GM19023 (cell line): ENCODE measurements around the gene ATF7.
"Not testable (repeated sequence)": the region's sequence is repeated elsewhere in the genome, so short reads cannot be mapped to it uniquely, and the experiment has no call there.

Experiments used
- ATAC-seq: cut with Tn5 transposase; IDR thresholded peaks from one replicate; pipeline ENCODE4 v1.9.1; 2021; ENCODE audit warnings: mild to moderate bottlenecking, moderate library complexity; ENCODE audit not compliant: unreplicated experiment

The ATF7 gene

GRCh38 chr12:53567961-53568808, 58.0 kb downstream of the ATF7 start:
- ATAC-seq, result no peak

- not testable (repeated sequence) for ATAC-seq
Observed at GRCh38 chr12:53565376-53565775, 60.8 kb downstream of the ATF7 start.

DNA sequence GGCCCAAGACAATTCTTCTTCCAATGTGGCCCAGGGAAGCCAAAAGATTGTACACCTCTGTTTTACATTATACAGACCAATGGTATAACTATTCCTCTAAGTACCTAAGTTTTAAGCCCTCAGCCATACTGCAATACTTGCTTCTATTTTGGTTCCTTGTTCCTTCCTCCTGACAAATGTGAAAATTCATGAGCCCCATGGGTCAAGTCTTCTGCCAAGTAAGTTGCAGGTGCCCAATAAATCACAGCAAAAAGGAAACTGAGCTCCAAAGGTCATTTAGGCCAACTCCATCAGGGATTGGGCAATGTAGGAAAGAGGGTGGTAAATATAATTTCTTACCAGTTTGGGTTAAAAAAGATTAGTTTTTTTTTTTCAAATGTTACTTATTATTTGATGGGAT, 61.2 kb downstream of the ATF7 start:
- no peak for ATAC-seq

DNA sequence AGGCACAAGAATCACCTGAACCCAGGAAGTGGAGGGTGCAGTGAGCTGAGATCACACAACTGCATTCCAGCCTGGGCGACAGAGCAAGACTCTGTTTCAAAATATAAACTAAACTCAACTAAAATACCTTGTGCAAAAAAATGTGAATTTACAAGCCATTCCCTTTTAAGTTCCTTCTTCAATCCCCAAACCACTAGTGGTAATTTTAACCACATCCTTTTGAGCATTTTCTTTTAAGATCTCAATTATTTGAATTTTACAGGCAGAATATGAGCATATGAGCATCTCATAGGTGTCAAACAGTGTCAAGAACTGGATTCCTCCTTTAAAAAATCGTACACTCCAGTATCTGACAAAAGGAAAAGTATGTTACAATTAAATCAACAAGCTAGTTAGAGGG, 61.9 kb downstream of the ATF7 start:
- ATAC-seq, result no peak

GRCh38 chr12:53563452-53564028, 62.6 kb downstream of the ATF7 start:
- ATAC-seq, result no peak

- no peak for ATAC-seq
Observed at GRCh38 chr12:53561590-53561953, 64.6 kb downstream of the ATF7 start.

DNA sequence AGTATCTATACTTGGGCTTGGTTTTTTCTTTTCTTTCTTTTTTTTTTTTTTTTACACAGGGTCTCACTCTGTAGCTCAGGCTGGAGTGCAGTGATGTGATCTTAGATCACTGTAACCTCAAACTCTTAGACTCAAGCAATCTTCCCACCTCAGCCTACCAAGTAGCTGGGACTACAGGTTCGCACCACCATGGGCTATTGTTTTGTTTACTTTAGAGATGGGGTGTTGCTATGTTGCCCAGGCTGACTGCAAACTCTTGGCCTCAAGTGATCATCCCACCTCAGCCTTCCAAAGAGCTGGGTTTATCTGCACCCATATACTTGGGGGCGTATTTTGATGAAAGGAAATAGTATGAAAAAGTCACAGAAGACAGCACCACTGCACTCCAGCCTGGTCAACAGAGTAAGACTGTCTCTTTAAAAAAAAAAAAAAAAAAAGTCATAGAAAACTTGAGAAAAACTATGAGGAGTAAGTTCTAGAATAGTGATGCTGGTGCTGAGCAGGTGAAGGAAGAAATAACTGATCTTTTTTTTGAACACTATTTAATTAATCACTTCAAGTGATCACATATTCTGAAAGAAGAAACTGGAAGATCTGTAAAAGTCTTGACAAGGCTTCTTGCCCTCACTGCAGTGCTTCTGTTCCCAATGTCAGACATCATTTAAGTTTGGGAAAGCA, 65.1 kb downstream of the ATF7 start:
- no peak for ATAC-seq

- no peak for ATAC-seq
Observed at GRCh38 chr12:53560351-53560750, 65.8 kb downstream of the ATF7 start.

DNA sequence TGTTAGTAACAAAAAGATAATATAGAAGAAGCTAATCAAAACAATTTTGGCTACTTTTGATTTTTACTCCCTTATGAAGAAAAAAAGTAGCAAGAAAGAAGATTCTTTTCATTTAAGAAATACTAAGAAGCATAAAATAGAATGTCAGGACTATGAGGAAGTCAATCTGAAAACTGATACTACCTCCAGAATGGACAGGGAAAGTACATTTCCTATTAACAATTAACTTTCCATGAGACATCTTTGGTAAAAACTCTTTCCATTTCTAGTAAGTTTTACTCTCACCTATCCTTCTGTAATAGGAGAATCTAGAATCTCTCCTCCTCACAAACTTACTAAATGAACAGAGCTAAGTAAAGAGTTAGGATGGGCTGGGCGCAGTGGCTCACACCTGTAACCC, 67.6 kb downstream of the ATF7 start:
- ATAC-seq, result no peak

DNA sequence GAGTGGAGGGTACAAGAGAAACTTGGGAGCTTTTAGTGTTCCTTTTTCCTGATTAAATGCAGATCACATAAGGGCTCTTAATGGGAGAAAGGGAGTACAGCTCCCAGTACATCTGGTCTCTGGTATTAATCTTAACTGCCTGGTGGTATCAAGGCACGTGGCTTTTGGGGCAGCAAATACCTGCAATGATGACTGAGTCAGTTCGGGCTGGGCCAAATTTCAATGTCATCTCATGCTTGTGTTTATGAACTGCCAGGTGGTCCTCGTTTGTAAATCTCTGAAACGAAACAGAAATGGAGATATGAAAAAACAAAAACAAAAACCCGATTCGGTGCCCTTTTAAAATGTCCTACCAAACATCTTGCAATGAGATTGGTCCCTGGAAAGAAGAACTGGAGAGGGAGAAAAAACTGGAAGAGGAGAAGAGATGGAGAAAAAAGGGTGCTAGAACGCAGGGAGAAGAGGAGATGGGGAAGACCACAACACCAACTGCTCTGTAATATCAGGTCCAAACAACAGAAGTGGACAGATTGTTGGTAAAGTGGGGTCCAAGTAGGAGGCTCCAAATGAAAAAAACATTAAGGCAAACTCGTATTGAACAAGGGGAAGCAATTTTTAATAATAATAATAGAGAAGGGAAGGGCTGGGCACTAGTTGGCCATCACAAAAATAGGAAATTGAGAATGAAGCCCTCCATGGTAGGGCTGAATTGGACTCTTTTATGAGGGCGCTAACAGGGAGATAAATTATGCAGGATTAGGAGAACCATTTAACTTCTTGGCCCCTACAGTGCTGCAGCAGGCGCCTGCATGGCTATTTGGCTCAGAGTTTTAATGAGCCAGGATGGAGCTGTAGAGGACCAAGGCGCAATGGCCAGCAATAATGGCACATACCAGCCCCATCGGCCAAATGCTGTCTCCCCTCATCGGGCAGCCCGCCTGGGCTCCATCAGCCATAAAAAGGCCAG, 73.5 kb downstream of the ATF7 start:
- no peak for ATAC-seq

- no peak for ATAC-seq
Observed at GRCh38 chr12:53551889-53552291, 74.3 kb downstream of the ATF7 start.

- no peak for ATAC-seq
Observed at GRCh38 chr12:53550595-53550994, 75.6 kb downstream of the ATF7 start.

- not testable (repeated sequence) for ATAC-seq
Observed at GRCh38 chr12:53550131-53550530, 76.1 kb downstream of the ATF7 start.

DNA sequence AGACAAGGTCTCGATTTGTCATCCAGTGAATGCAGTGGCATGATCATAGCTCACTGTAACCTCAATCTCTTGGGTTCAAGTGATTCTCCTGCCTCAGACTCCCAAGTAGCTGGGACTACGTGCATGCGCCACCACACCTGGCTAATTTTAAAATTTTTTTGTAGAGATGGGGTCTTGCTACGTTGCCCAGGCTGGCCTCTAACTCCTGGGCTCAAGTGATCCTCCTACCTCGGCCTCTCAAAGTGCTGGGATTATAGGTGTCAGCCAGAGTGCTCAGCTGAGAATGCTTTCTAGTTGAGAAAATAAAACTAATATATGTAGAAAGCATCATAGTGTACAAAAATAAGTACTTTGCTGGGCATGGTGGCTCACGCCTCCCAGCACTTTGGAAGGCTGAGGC, 77.8 kb downstream of the ATF7 start:
- ATAC-seq, result not testable (repeated sequence)

DNA sequence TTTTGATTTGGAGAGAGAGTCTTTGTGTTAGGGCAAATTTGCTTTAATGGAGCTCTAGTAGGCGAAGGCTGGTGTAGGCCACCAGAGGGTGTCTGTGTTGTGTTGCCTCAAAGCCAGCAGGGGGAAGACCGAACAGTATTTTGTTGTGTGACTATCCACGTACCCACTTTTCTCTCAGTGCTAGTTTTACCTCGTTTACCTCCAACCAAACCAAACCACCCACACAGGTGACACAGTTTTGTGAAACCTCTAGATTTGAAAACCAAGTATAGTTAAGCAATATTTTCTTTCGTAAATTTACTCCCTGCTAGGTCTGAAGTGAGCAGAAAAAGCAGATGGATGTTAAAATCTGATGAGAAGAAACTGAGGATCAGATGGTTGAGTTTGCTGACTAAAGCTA, 82.6 kb downstream of the ATF7 start:
- peak; percentile 78 for ATAC-seq

- no peak for ATAC-seq
Observed at GRCh38 chr12:53539526-53539925, 86.7 kb downstream of the ATF7 start.

DNA sequence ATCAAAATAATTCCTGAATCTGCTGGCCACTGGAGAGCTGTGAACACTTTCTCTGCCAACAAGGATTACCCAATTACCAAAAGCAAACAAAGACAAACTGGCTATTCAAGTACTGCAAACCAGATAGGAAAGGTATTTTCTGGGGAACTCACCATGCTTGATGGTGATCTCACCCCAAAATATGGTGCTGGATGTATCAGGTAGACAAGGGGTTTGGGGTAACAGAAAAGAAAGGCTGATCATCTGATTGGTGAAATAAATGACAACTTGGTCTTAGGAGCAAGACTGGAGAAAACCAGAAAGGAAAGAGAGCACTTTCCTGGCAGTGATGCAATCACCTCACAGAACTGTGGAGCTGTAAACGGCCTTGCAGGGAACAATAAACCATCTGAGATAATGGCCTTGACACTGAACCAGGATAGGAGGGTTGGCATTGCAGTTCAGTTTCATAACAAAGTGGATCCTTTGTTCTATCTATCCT, 87.9 kb downstream of the ATF7 start:
- ATAC-seq, result no peak

DNA sequence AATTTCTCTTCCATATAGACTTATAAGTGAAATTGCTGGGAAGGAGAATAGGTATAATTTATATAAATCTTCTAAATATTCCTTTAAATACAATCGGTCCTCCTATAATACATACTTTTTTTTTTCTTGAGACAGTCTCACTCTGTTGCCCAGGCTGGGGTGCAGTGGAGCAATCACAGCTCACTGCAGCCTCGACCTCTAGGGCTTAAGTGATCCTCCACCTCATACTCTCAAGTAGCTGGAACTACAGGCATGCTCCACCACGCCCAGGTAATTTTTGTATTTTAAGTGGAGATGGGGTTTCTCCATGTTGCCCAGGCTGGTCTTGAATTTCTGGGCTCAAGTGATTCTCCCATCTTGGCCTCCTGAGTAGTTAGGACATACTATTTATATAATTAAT, 89.2 kb downstream of the ATF7 start:
- no peak for ATAC-seq

DNA sequence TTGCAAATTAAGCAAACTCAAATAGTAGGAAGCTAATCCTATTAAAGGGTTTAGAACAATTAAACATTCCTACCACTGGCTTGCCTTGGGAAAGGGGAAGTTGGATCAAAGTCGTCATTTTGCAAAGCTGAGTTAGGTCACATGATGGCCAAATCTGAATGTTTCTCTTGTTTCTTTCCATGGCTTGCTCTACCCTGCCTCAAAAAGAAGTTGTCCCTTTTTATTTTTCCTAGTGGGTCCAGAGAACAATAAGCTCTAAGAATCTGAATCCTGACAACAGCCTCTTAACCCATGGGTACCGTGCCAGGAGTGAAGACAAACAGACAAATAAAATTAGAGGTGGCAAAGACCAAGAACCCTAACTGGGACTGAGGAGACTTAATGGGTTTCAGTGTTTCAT, 92.7 kb downstream of the ATF7 start:
- no peak for ATAC-seq

DNA sequence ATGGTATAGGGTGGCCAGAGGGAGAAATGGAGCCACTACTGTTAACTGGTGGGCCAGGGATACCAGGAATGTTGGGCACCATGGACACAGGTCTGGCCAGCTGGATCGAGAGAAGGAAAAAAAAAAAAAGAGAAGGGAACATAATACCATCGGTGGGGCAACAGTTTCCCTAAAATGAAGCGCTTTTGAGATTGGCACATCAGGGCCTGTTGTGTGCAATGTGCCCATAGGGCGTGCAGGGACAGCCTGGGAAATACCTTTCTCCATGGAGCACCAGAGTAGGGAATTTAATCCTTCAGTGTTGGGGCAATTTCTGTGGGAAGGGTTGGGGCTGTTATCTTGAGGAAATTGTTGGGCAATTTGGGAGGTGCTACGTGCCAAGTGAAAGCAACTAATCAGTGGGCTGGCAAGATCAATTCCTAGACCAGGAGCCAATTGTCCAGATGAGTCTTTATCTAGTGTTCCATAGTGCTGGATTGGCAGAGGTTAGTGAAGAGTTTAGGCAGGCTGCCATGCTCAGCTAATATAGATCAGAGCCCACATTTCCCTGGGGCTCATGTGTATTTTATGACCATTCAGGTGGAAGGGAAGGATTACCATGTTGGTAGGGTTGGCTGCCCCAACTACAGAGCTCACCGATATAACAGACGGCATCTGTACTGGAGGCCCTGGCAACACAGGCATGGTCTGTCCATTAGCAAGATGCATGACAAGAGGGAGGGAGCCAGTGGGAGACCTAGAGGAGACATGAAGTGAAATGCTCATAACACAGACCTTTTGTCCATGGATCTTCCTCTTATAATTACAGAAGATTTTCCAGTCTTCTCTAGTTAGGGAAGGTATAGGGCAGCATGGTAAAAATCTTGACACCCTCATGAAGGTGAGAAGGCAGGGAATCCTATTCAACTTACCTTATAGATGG, 93.4 kb downstream of the ATF7 start:
- no peak for ATAC-seq
